HG03378 (cell line): ENCODE measurements around the gene PLXNB3.
"Not testable (repeated sequence)": the region's sequence is repeated elsewhere in the genome, so short reads cannot be mapped to it uniquely, and the experiment has no call there.

Experiments used
- ATAC-seq: cut with Tn5 transposase; IDR thresholded peaks from one replicate; pipeline ENCODE4 v1.9.1; 2021; ENCODE audit warnings: mild to moderate bottlenecking, moderate library complexity; ENCODE audit not compliant: unreplicated experiment

The PLXNB3 gene

DNA sequence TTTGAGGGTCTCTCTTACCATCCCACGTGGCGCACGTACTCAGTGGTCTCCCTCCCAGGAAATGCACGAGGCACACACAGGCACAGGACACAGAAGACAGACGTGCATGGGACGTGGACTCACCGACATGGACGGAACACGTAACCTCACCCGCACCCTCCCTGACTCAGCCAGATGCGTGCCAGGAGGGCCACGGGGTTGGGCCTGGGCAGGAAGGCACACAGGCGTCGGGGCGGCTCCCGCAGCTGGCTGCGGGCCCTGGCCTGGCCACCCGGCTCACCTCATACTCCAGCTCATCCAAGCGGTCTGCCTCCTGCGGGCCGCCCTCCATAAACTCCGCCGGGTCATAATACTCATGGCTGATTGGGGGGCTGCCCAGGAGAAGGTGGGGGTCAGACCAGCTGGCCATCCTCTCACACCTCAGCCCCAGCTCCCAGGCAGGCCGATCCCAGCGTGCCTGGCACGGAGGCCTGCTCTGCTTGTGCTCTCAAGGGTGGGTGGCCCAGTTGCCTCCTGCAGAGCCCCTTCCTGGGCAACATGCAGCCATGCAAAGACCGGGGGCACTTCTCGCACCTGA is 43.0 kb downstream of the PLXNB3 start:
- no peak for ATAC-seq

DNA sequence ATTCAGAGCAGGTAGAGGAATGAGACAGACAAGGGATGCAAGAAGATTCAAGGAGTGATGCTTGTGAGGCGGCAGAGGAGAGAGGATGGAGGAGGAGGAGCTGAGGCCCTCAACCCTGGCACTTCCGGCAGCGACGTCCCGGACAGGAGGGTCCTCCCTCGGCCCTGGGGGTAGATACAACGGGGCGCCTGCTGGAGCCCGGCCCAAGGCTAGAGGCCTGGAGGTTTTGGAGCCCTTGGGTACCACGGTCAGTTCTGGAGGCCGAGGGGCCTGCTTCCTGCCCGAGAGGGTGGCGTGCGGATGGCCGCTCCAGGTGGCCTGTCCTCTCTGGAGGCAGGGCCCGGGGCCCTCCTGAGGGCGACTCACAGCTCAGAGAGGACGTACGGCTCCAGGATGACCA is 43.9 kb downstream of the PLXNB3 start:
- ATAC-seq, result no peak

DNA sequence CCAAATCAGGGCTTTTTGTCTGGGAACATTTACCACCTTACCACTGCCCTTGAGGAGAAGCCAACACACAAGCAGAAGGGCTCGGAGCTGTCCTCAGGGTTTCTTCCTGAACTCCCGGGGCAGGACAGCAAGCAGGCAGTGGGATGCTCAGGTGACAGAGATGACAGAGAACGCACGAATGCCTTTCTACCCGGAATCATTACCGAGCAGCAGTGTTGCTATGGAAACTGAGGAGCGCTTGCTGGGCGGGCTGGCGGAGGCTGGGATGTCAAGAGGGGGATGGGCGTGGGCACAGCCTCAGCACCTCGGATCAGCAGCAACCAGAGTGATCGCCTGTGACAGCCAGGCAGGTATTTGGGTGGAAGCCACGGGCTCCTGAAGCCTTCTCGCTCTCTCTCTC is 48.2 kb downstream of the PLXNB3 start:
- ATAC-seq, result no peak

GRCh38 chrX:153813161-153813560 is 49.1 kb downstream of the PLXNB3 start:
- no peak for ATAC-seq

DNA sequence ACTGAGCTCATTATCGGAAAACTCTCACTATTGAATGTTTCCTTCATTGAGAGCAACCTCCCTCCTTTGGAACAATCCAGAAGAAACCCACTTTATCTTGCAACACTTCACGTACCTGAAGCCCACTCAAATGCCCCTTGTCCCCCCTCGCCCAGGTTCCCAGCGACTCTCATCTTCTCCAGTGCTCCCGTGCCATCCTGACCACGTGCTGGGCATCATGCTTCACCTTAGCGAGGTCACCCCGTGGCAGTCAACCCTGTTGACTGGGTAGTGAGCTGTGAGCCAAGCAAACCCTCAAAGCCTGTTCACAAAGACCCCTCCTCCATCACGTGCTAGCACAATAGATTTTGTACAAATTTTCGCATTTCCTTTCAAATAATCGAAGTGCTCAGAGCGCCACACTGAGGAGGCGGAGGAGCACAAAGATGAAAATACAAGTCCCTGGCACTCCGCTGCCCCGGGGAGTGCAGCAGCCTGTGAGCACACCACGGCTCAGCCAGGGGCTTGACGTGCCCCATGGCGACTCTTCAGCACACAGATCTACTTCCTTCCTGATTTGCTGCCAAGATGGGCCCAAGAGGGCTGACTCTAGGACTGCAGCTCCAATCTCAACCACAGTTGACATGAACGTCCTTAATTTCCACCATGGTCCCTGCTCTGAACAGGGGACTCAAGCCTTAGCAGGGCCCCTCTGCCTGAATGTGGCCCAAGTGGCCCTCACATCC is 50.7 kb downstream of the PLXNB3 start:
- no peak for ATAC-seq

- ATAC-seq, result no peak
Measured at GRCh38 chrX:153816831-153817690, 53.0 kb downstream of the PLXNB3 start.

GRCh38 chrX:153818064-153818463 is 54.0 kb downstream of the PLXNB3 start:
- ATAC-seq, result not testable (repeated sequence)

GRCh38 chrX:153818571-153819383 is 54.7 kb downstream of the PLXNB3 start:
- no peak for ATAC-seq

GRCh38 chrX:153819384-153820040 is 55.5 kb downstream of the PLXNB3 start:
- no peak for ATAC-seq

GRCh38 chrX:153820601-153821000 is 56.6 kb downstream of the PLXNB3 start:
- ATAC-seq, result no peak

- no peak for ATAC-seq
Measured at GRCh38 chrX:153821066-153821465, 57.0 kb downstream of the PLXNB3 start.

- ATAC-seq, result no peak
Measured at GRCh38 chrX:153824348-153824747, 60.3 kb downstream of the PLXNB3 start.

DNA sequence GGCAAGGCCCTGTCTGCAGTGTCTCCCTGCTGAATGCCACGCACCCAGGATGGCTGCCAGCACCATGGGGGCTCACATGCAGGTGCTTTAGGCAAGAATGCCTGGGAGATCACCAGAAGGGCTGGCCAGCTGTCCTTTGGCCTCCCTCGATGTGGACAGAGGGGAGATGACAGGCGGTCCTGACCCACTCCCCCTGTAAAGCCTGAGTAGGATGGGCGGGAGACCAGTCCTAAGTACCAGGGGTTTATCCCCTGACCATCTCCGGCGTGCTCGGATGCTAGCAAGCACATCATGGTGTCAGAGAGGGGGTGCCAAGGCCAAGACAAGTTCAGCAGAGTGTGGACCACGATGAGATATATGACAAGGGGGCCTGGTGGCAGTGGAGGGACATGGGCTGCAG is 61.0 kb downstream of the PLXNB3 start:
- ATAC-seq, result no peak
